ENCODE measurements around the gene FASTK. TPM values are rescaled to one million over a fixed set of nuclear protein-coding genes. Genes with fewer than 3 reads are reported as not detected.

Gene FASTK
- total RNA-seq, 1 experiment from 2014 or later: 86.4 TPM

DNA sequence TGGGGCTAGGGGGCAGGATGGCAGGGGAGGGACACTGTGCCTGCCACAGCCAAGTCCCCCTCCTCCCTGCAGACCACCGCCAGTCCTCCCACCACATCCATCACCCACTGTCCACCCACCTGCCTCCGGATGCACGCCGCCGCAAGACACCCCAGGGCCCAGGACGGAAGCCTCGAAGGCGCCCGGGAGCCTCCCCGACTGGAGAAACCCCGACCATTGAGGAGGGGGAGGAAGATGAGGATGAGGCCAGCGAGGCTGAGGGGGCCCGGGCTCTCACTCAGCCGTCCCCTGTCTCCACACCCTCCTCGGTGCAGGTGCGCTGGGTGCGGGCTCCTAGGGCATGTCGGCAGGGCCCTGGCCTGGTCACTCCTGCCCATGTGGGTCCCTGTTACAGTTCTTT, 16.2 kb downstream of the FASTK start:
- ChIA-PET POLR2A (no interaction called here), RAD21 (ENCODE audit: low non-redundant PET in 1 of 2, low total read pairs in 2 of 2, uncharacterized antibody in 2 of 2, unreplicated experiment in 2 of 2) (no interaction called here), CTCF (no interaction called here)

DNA sequence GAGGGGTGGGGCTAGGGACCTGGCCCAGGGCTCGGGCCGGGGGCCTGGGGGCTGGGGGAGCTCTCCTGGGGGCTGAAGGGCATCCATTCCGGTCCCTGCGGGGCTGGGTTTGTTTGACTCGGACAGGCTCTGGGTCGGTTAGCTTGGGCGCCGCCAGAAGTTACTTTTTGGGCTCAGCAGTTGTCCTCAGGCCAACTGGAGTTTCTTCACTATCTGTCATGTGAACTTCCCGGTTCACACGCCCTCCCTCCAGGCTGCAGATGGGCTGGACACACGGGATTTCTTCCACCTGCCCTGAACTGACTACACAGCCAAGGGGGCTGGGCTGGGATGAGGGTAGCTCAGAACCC, 17.4 kb downstream of the FASTK start:
- Histone ChIP-seq H3K9me2 (ENCODE audit: insufficient read depth) (no peaks in the 10 kb centered on the region), H3K36me3 (ENCODE audit: control insufficient read depth in 1 of 2, insufficient read depth in 2 of 2, low read length in 2 of 2) (peaks cover 23 to 27% of the 10 kb centered on the region in 2 experiments), H4K20me1 (ENCODE audit: insufficient read depth) (no peaks in the 10 kb centered on the region), H3K27me3 (ENCODE audit: insufficient read depth, low read length) (no peaks in the 10 kb centered on the region), H3K4me2 (ENCODE audit: low read length) (peak overlapping the region; percentile 95), H3K4me3 (replicated peaks in 1 of 2; ENCODE audit: low read depth in 1 of 2, low read length in 2 of 2) (peak overlapping the region; percentile 81 to 90), H3K4me1 (ENCODE audit: control insufficient read depth in 1 of 2, insufficient read depth in 2 of 2, low read length in 2 of 2) (peaks cover 22 to 43% of the 10 kb centered on the region in 2 experiments), H2AFZ (ENCODE audit: low read depth, low read length, poor library complexity, severe bottlenecking) (no peak overlapping the region), H3K27ac (ENCODE audit: low read depth, low read length) (peak overlapping the region; percentile 87), H3K79me2 (ENCODE audit: insufficient read depth, low read length) (peaks cover 72% of the 10 kb centered on the region), H3K9ac (ENCODE audit: low read length) (peak overlapping the region; percentile 91), H3K9me3 (ENCODE audit: control insufficient read depth in 1 of 2, insufficient read depth in 1 of 2, low read depth in 1 of 2, low read length in 2 of 2) (no peaks in the 10 kb centered on the region)
- ATAC-seq (no peak), DNase-seq (ENCODE audit: low read depth, low spot score) (no peak)
- CTCF ChIA-PET: interaction anchor here (1.4 to 2.1 kb wide), 4 partner anchors 35 to 50 kb away, joined by 3 to 8 read pairs (median 7); partner anchors contain the start of gene ABCB8
- BruUV-seq (replicated peaks): no TSS peak
- TF ChIP-seq JUND (IDR thresholded peaks at IDR 0.05) (no peak), EZH2phosphoT487 (IDR thresholded peaks at IDR 0.05; ENCODE audit: borderline replicate concordance) (no peak), SP1 (IDR thresholded peaks at IDR 0.05; ENCODE audit: low read depth) (no peak)
- TF ChIP-seq, protein P1, sequence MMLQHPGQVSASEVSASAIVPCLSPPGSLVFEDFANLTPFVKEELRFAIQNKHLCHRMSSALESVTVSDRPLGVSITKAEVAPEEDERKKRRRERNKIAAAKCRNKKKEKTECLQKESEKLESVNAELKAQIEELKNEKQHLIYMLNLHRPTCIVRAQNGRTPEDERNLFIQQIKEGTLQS (IDR thresholded peaks at IDR 0.05): no peak
- TF ChIP-seq, protein P2, sequence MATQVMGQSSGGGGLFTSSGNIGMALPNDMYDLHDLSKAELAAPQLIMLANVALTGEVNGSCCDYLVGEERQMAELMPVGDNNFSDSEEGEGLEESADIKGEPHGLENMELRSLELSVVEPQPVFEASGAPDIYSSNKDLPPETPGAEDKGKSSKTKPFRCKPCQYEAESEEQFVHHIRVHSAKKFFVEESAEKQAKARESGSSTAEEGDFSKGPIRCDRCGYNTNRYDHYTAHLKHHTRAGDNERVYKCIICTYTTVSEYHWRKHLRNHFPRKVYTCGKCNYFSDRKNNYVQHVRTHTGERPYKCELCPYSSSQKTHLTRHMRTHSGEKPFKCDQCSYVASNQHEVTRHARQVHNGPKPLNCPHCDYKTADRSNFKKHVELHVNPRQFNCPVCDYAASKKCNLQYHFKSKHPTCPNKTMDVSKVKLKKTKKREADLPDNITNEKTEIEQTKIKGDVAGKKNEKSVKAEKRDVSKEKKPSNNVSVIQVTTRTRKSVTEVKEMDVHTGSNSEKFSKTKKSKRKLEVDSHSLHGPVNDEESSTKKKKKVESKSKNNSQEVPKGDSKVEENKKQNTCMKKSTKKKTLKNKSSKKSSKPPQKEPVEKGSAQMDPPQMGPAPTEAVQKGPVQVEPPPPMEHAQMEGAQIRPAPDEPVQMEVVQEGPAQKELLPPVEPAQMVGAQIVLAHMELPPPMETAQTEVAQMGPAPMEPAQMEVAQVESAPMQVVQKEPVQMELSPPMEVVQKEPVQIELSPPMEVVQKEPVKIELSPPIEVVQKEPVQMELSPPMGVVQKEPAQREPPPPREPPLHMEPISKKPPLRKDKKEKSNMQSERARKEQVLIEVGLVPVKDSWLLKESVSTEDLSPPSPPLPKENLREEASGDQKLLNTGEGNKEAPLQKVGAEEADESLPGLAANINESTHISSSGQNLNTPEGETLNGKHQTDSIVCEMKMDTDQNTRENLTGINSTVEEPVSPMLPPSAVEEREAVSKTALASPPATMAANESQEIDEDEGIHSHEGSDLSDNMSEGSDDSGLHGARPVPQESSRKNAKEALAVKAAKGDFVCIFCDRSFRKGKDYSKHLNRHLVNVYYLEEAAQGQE (IDR thresholded peaks at IDR 0.05; ENCODE audit: low read depth): no peak
- TF ChIP-seq, protein P3, sequence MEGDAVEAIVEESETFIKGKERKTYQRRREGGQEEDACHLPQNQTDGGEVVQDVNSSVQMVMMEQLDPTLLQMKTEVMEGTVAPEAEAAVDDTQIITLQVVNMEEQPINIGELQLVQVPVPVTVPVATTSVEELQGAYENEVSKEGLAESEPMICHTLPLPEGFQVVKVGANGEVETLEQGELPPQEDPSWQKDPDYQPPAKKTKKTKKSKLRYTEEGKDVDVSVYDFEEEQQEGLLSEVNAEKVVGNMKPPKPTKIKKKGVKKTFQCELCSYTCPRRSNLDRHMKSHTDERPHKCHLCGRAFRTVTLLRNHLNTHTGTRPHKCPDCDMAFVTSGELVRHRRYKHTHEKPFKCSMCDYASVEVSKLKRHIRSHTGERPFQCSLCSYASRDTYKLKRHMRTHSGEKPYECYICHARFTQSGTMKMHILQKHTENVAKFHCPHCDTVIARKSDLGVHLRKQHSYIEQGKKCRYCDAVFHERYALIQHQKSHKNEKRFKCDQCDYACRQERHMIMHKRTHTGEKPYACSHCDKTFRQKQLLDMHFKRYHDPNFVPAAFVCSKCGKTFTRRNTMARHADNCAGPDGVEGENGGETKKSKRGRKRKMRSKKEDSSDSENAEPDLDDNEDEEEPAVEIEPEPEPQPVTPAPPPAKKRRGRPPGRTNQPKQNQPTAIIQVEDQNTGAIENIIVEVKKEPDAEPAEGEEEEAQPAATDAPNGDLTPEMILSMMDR (IDR thresholded peaks at IDR 0.05 in 2 of 3, conservative IDR thresholded peaks at IDR 0.05 in 1 of 3; ENCODE audit: borderline replicate concordance in 1 of 3, insufficient read depth in 1 of 3, low read depth in 2 of 3, low read length in 2 of 3): no peak
- intact Hi-C loops (cut with micrococcal nuclease): no loop called here
- RAD21 ChIA-PET (ENCODE audit: low non-redundant PET in 1 of 2, low total read pairs in 2 of 2, uncharacterized antibody in 2 of 2, unreplicated experiment in 2 of 2): interaction anchor here in 1 of 2 experiments (0.6 to 1.4 kb wide), 3 partner anchors 16 to 50 kb away, joined by 3 to 6 read pairs (median 4); partner anchors contain the start of gene ABCB8
- POLR2A ChIA-PET: interaction anchor here (1.1 to 1.7 kb wide), 5 partner anchors 9 to 54 kb away, joined by 3 to 11 read pairs (median 9); partner anchors contain the start of genes AGAP3, FASTK and TMUB1

More for the DNA sequence above, 16.2 kb downstream of the FASTK start:
- no TSS peak for BruUV-seq (replicated peaks)
- Histone ChIP-seq H3K27me3 (ENCODE audit: insufficient read depth, low read length) (no peaks in the 10 kb centered on the region), H3K9me3 (ENCODE audit: control insufficient read depth in 1 of 2, insufficient read depth in 1 of 2, low read depth in 1 of 2, low read length in 2 of 2) (no peaks in the 10 kb centered on the region), H2AFZ (ENCODE audit: low read depth, low read length, poor library complexity, severe bottlenecking) (no peak overlapping the region), H4K20me1 (ENCODE audit: insufficient read depth) (no peaks in the 10 kb centered on the region), H3K9me2 (ENCODE audit: insufficient read depth) (no peaks in the 10 kb centered on the region), H3K4me3 (replicated peaks in 1 of 2; ENCODE audit: low read depth in 1 of 2, low read length in 2 of 2) (no peak overlapping the region), H3K79me2 (ENCODE audit: insufficient read depth, low read length) (peaks cover 79% of the 10 kb centered on the region), H3K27ac (ENCODE audit: low read depth, low read length) (no peak overlapping the region), H3K4me1 (ENCODE audit: control insufficient read depth in 1 of 2, insufficient read depth in 2 of 2, low read length in 2 of 2) (peaks cover 15 to 32% of the 10 kb centered on the region in 2 experiments), H3K4me2 (ENCODE audit: low read length) (no peak overlapping the region), H3K36me3 (ENCODE audit: control insufficient read depth in 1 of 2, insufficient read depth in 2 of 2, low read length in 2 of 2) (peaks cover 30 to 34% of the 10 kb centered on the region in 2 experiments), H3K9ac (ENCODE audit: low read length) (no peak overlapping the region)
- TF ChIP-seq SP1 (IDR thresholded peaks at IDR 0.05; ENCODE audit: low read depth) (no peak), CEBPB (IDR thresholded peaks at IDR 0.05; ENCODE audit: low read depth) (no peak), JUND (IDR thresholded peaks at IDR 0.05) (no peak), FOSL1 (IDR thresholded peaks at IDR 0.05; ENCODE audit: low read depth) (no peak), YY1 (IDR thresholded peaks at IDR 0.05; ENCODE audit: extremely low read depth, insufficient replicate concordance, low read depth, low read length) (no peak), CBX3 (IDR thresholded peaks at IDR 0.05; ENCODE audit: low read depth) (no peak), EGR1 (IDR thresholded peaks at IDR 0.05; ENCODE audit: low read depth) (no peak), ZNF274 (IDR thresholded peaks at IDR 0.05; ENCODE audit: low read depth, low read length) (no peak)
- no peak for DNase-seq (ENCODE audit: low read depth, low spot score)
- intact Hi-C loops (cut with micrococcal nuclease): no loop called here
- no peak for ATAC-seq

All from HCT116 (cell line).